Neural cell (in vitro differentiated cells): ENCODE results near the gene SLC2A10. TPM values are rescaled to one million over a fixed set of nuclear protein-coding genes. Genes with fewer than 3 reads are reported as not detected.

ENCODE experiments used
- H2AFZ ChIP-seq: fragments of 200-600, 300-800 bp; sonication (generic), shearing (Covaris generic); 2 replicates; pipeline ENCODE4 v1.6.0; 2014; ENCODE audit warnings: low read depth, mild to moderate bottlenecking, antibody characterized with exemption, low read length, moderate library complexity
- H3F3A ChIP-seq: fragments of 200-600 bp; shearing (Covaris generic); 2 replicates; pipeline ENCODE4 v1.6.1; 2016; ENCODE audit warnings: mild to moderate bottlenecking, moderate library complexity, mixed read lengths, antibody characterized with exemption, low read length; ENCODE audit not compliant: insufficient read depth, poor library complexity, severe bottlenecking
- H3K27ac ChIP-seq: fragments of 200-600, 300-800 bp; sonication (generic), shearing (Covaris generic); 2 replicates; pipeline ENCODE4 v1.5.1; 2014; ENCODE audit warnings: mild to moderate bottlenecking, low read length, moderate library complexity
- H3K27me3 ChIP-seq: fragments of 300-800, 200-600 bp; sonication (generic), shearing (Covaris generic); 2 replicates; pipeline ENCODE4 v1.6.0; 2014; ENCODE audit warnings: mild to moderate bottlenecking, low read depth, low read length, moderate library complexity; ENCODE audit not compliant: insufficient read depth
- H3K36me3 ChIP-seq: fragments of 300-800, 200-600 bp; sonication (generic), shearing (Covaris generic); 2 replicates; pipeline ENCODE4 v1.5.1; 2014; ENCODE audit warnings: mild to moderate bottlenecking, antibody characterized with exemption, low read length, moderate library complexity; ENCODE audit not compliant: insufficient read depth
- H3K4me2 ChIP-seq: fragments of 300-800, 200-600 bp; sonication (generic), shearing (Covaris generic); 2 replicates; pipeline ENCODE4 v1.6.0; 2014; ENCODE audit warnings: mild to moderate bottlenecking, low read length
- H3K4me3 ChIP-seq: fragments of 300-800, 200-600 bp; sonication (generic), shearing (Covaris generic); 2 replicates; pipeline ENCODE4 v1.5.1; 2014; ENCODE audit warnings: mild to moderate bottlenecking, low read length, moderate library complexity
- H3K79me2 ChIP-seq: fragments of 200-600 bp; shearing (Covaris generic); replicated peaks from 2 replicates; pipeline ENCODE4 v1.6.0; 2014; ENCODE audit warnings: mild to moderate bottlenecking, low read length, moderate library complexity; ENCODE audit not compliant: insufficient read depth
- H3K9ac ChIP-seq: fragments of 300-800, 200-600 bp; sonication (generic), shearing (Covaris generic); 2 replicates; pipeline ENCODE4 v1.6.1; 2016; ENCODE audit warnings: mild to moderate bottlenecking, low read length, mixed read lengths
- H3K9me2 ChIP-seq: fragments of 200-600 bp; shearing (Covaris generic); 2 replicates; pipeline ENCODE4 v1.6.1; 2016; ENCODE audit warnings: mild to moderate bottlenecking, low read length, mixed read lengths; ENCODE audit not compliant: insufficient read depth
- H3K9me3 ChIP-seq: fragments of 200-600, 300-800 bp; sonication (generic), shearing (Covaris generic); 2 replicates; pipeline ENCODE4 v1.6.1; 2016; ENCODE audit warnings: mild to moderate bottlenecking, mixed run types, low read length, moderate library complexity, mixed read lengths
- H4K20me1 ChIP-seq: fragments of 200-600 bp; shearing (Covaris generic); 2 replicates; pipeline ENCODE4 v1.6.1; 2016; ENCODE audit warnings: mild to moderate bottlenecking, mixed run types; ENCODE audit not compliant: insufficient read depth
- CTCF ChIP-seq: fragments of 450-650 bp; IDR thresholded peaks from 2 replicates; pipeline ENCODE4 v1.5.1; 2014; ENCODE audit warnings: antibody characterized with exemption, mild to moderate bottlenecking, moderate library complexity; ENCODE audit not compliant: poor library complexity, severe bottlenecking
- EP300 ChIP-seq: fragments of 450-650 bp; conservative IDR thresholded peaks from 2 replicates; pipeline ENCODE4 v1.6.1; 2014; ENCODE audit warnings: antibody characterized with exemption, mild to moderate bottlenecking, moderate library complexity; ENCODE audit not compliant: poor library complexity, severe bottlenecking
- EZH2 ChIP-seq: fragments of 200-600, 300-800 bp; shearing (Covaris generic), sonication (generic); IDR thresholded peaks from 2 replicates; pipeline ENCODE4 v1.6.1; 2014; ENCODE audit warnings: antibody characterized with exemption, low read length, borderline replicate concordance, mild to moderate bottlenecking; ENCODE audit not compliant: insufficient read depth, poor library complexity, severe bottlenecking
- MXI1 ChIP-seq: fragments of 450-650 bp; conservative IDR thresholded peaks from 2 replicates; pipeline ENCODE4 v1.6.1; 2014; ENCODE audit warnings: antibody characterized with exemption, mild to moderate bottlenecking; ENCODE audit not compliant: poor library complexity, severe bottlenecking
- POLR2AphosphoS5 ChIP-seq: IDR thresholded peaks from 2 replicates; pipeline ENCODE4 v1.6.1; 2012
- RAD21 ChIP-seq: fragments of 450-650 bp; conservative IDR thresholded peaks from 2 replicates; pipeline ENCODE4 v1.6.1; 2014; ENCODE audit warnings: antibody characterized with exemption, mild to moderate bottlenecking, moderate library complexity
- REST ChIP-seq: IDR thresholded peaks from 2 replicates; pipeline ENCODE4 v1.6.1; 2012; ENCODE audit warnings: borderline replicate concordance
- SMC3 ChIP-seq: fragments of 450-650 bp; conservative IDR thresholded peaks from 2 replicates; pipeline ENCODE4 v1.6.1; 2014; ENCODE audit warnings: antibody characterized with exemption, mild to moderate bottlenecking, moderate library complexity; ENCODE audit not compliant: poor library complexity
- TAF1 ChIP-seq: IDR thresholded peaks from 2 replicates; pipeline ENCODE4 v1.6.1; 2012; ENCODE audit warnings: low read depth
- polyA plus RNA-seq: library from polyadenylated mRNA; depleted of rRNA; stranded (reverse); fragments of >200 nt; gene quantifications from 2 replicates; pipeline ENCODE4 v1.2.3, GENCODE V29; 2014

The SLC2A10 gene
- polyA plus RNA-seq, 1 donor from 2014 or later = not detected

GRCh38 chr20:46688151-46689081, 21.0 kb upstream of the SLC2A10 start:
- peak overlapping the region; percentile 82 for H3K27ac ChIP-seq
- TF ChIP-seq MXI1 (peak; percentile 90), CTCF (no peak), SMC3 (peak; percentile 12), EZH2 (no peak)
- peaks cover 5% of the 10 kb centered on the region for H3K36me3 ChIP-seq
- no peaks in the 10 kb centered on the region for H4K20me1 ChIP-seq
- H3K79me2 ChIP-seq = peaks cover 40% of the 10 kb centered on the region
- H3K27me3 ChIP-seq = no peaks in the 10 kb centered on the region
- peak overlapping the region; percentile 56 for H3K4me2 ChIP-seq
- no peaks in the 10 kb centered on the region for H3K9me3 ChIP-seq
- peak overlapping the region; percentile 78 for H3K4me3 ChIP-seq
- peak overlapping the region; percentile 48 for H2AFZ ChIP-seq
- peaks cover 6% of the 10 kb centered on the region for H3F3A ChIP-seq
- H3K9me2 ChIP-seq = no peaks in the 10 kb centered on the region
- peak overlapping the region; percentile 90 for H3K9ac ChIP-seq

- TF ChIP-seq EP300 = peak; percentile 42
- TF ChIP-seq MXI1 = no peak
- peak; percentile 64 for TF ChIP-seq CTCF
- TF ChIP-seq TAF1 = peak; percentile 97
- peak; percentile 90 for TF ChIP-seq POLR2AphosphoS5
- no peak for TF ChIP-seq SMC3
- peak; percentile 77 for TF ChIP-seq REST
- peak; percentile 19 for TF ChIP-seq RAD21
- no peak for TF ChIP-seq EZH2
- H3K79me2 ChIP-seq = peaks cover 40% of the 10 kb centered on the region
- peak within 1 kb of the TSS; percentile 56 for H3K4me2 ChIP-seq
- H3F3A ChIP-seq = peaks cover 6% of the 10 kb centered on the region
- peaks cover 5% of the 10 kb centered on the region for H3K36me3 ChIP-seq
- H4K20me1 ChIP-seq = no peaks in the 10 kb centered on the region
- H3K9me2 ChIP-seq = no peaks in the 10 kb centered on the region
- peak within 1 kb of the TSS; percentile 48 for H2AFZ ChIP-seq
- H3K9me3 ChIP-seq = no peaks in the 10 kb centered on the region
- H3K9ac ChIP-seq = peak within 1 kb of the TSS; percentile 90
- H3K27ac ChIP-seq = peak within 1 kb of the TSS; percentile 82
- no peaks in the 10 kb centered on the region for H3K27me3 ChIP-seq
- H3K4me3 ChIP-seq = peak within 1 kb of the TSS; percentile 78
Observed at GRCh38 chr20:46689082-46689753, 20.2 kb upstream of the SLC2A10 start, which contains the start of gene TP53RK. Gene TP53RK (minus strand): TSS chr20:46689444. CDS start chr20:46689414, 30 bp downstream.
